ENCODE measurements around the gene ECHDC3.
"Not testable (repeated sequence)": the region's sequence is repeated elsewhere in the genome, so short reads cannot be mapped to it uniquely, and the experiment has no call there.

Gene ECHDC3

GRCh38 chr10:11742009-11742778, at the start of gene ECHDC3:
ECHDC3 (plus strand) TSS chr10:11742382; CDS start chr10:11742577, 195 bp downstream.
- no peak for DNase-seq

GRCh38 chr10:11693376-11693775, 48.8 kb upstream of the ECHDC3 start:
- no peak for DNase-seq

GRCh38 chr10:11695779-11696178, 46.4 kb upstream of the ECHDC3 start:
- DNase-seq, result no peak

- no peak for DNase-seq
Observed at GRCh38 chr10:11697718-11698527, 44.3 kb upstream of the ECHDC3 start.

- DNase-seq, result no peak
Observed at GRCh38 chr10:11698691-11699549, 43.3 kb upstream of the ECHDC3 start.

- no peak for DNase-seq
Observed at GRCh38 chr10:11699550-11700097, 42.6 kb upstream of the ECHDC3 start.

- DNase-seq, result no peak
Observed at GRCh38 chr10:11700539-11700938, 41.6 kb upstream of the ECHDC3 start.

- no peak for DNase-seq
Observed at GRCh38 chr10:11701451-11702095, 40.6 kb upstream of the ECHDC3 start.

- no peak for DNase-seq
Observed at GRCh38 chr10:11702264-11702663, 39.9 kb upstream of the ECHDC3 start.

- no peak for DNase-seq
Observed at GRCh38 chr10:11704092-11704491, 38.1 kb upstream of the ECHDC3 start.

GRCh38 chr10:11705722-11706121, 36.5 kb upstream of the ECHDC3 start:
- DNase-seq, result no peak

- no peak for DNase-seq
Observed at GRCh38 chr10:11706895-11707567, 35.2 kb upstream of the ECHDC3 start.

GRCh38 chr10:11707624-11708350, 34.4 kb upstream of the ECHDC3 start:
- no peak for DNase-seq

GRCh38 chr10:11708801-11709200, 33.4 kb upstream of the ECHDC3 start:
- not testable (repeated sequence) for DNase-seq

- DNase-seq, result no peak
Observed at GRCh38 chr10:11712744-11713143, 29.4 kb upstream of the ECHDC3 start.

- no peak for DNase-seq
Observed at GRCh38 chr10:11713186-11713743, 28.9 kb upstream of the ECHDC3 start.

- DNase-seq, result no peak
Observed at GRCh38 chr10:11713963-11714362, 28.2 kb upstream of the ECHDC3 start.

- DNase-seq, result no peak
Observed at GRCh38 chr10:11714750-11715365, 27.3 kb upstream of the ECHDC3 start.

GRCh38 chr10:11715815-11716494, 26.2 kb upstream of the ECHDC3 start:
- peak; percentile 1 for DNase-seq

- no peak for DNase-seq
Observed at GRCh38 chr10:11716686-11717085, 25.5 kb upstream of the ECHDC3 start.
